Activated T-cell treated with anti-CD3 and anti-CD28 coated beads, Interleukin-2, amount 50 U/mL, for 72 hours (primary cell): ENCODE results near the gene ZNF441. TPM values are rescaled to one million over a fixed set of nuclear protein-coding genes. Genes with fewer than 3 reads are reported as not detected.

Experiments used
- ATAC-seq, 2 donors: fragments of 150-1000 bp; cut with Tn5 transposase; replicated peaks in 1 of 2; 2 replicates each; pipeline ENCODE4 v1.10.0; 2021; ENCODE audit warnings: moderate library complexity in 2 of 2, mild to moderate bottlenecking in 1 of 2
- DNase-seq, 2 donors: peaks; one replicate each; pipeline ENCODE4 v3.0.0; 2021 to 2022; ENCODE audit warnings: mixed read lengths in 1 of 2
- H3K27ac Mint-ChIP-seq: one replicate; pipeline ENCODE4 v1.8.0; 2022; ENCODE audit warnings: mild to moderate bottlenecking, moderate library complexity, mixed read lengths
- H3K27me3 Mint-ChIP-seq: one replicate; pipeline ENCODE4 v1.8.0; 2022; ENCODE audit warnings: low read depth, mixed read lengths
- H3K36me3 Mint-ChIP-seq, 2 donors: one replicate each; pipeline ENCODE4 v1.8.0; 2022; ENCODE audit warnings: mixed read lengths in 2 of 2, mild to moderate bottlenecking in 1 of 2; ENCODE audit not compliant: insufficient read depth in 2 of 2
- H3K4me1 Mint-ChIP-seq: one replicate; pipeline ENCODE4 v1.8.0; 2022; ENCODE audit warnings: low read depth, mixed read lengths
- H3K4me3 Mint-ChIP-seq, 2 donors: one replicate each; pipeline ENCODE4 v1.8.0; 2022; ENCODE audit warnings: mild to moderate bottlenecking in 2 of 2, mixed read lengths in 2 of 2, moderate library complexity in 2 of 2
- H3K9me3 Mint-ChIP-seq, 2 donors: one replicate each; pipeline ENCODE4 v1.8.0; 2022; ENCODE audit warnings: mixed read lengths in 2 of 2
- total RNA-seq, 2 donors: library from RNA; stranded (reverse); gene quantifications; one replicate each; pipeline ENCODE4 v1.2.3, GENCODE V29; 2022

Gene ZNF441
- 1 to 10 TPM; 5.3 to 6.0 TPM for total RNA-seq

- peak; percentile 97 to 98 for ATAC-seq
- Mint-ChIP-seq H3K36me3 (peaks cover 27 to 33% of the 10 kb centered on the region in 2 donors), H3K27me3 (no peaks in the 10 kb centered on the region), H3K4me1 (peaks cover 15% of the 10 kb centered on the region), H3K9me3 (peaks cover 18 to 25% of the 10 kb centered on the region in 2 donors), H3K27ac (peak within 1 kb of the TSS; percentile 84), H3K4me3 (peak within 1 kb of the TSS; percentile 95 to 98)
- peak; percentile 95 to 96 for DNase-seq
Observed at GRCh38 chr19:11766597-11767591, at the start of gene ZNF441. ZNF441 (plus strand) TSS chr19:11767000; CDS start chr19:11767194, 194 bp downstream.

- Mint-ChIP-seq H3K4me1 (no peaks in the 10 kb centered on the region), H3K4me3 (no peak overlapping the region), H3K9me3 (peaks cover 8 to 33% of the 10 kb centered on the region in 2 donors), H3K36me3 (peaks cover 45 to 51% of the 10 kb centered on the region in 2 donors), H3K27me3 (no peaks in the 10 kb centered on the region), H3K27ac (no peak overlapping the region)
- DNase-seq (no peak), ATAC-seq (no peak)
Observed at GRCh38 chr19:11721681-11722080, 45.1 kb upstream of the ZNF441 start.

GRCh38 chr19:11722414-11722813 is 44.4 kb upstream of the ZNF441 start:
- Mint-ChIP-seq H3K9me3 (peaks cover 8 to 31% of the 10 kb centered on the region in 2 donors), H3K4me3 (no peak overlapping the region), H3K27me3 (no peaks in the 10 kb centered on the region), H3K27ac (no peak overlapping the region), H3K4me1 (no peaks in the 10 kb centered on the region), H3K36me3 (peaks cover 46 to 53% of the 10 kb centered on the region in 2 donors)
- ATAC-seq, result no peak
- no peak for DNase-seq

- Mint-ChIP-seq H3K27me3 (no peaks in the 10 kb centered on the region), H3K27ac (no peak overlapping the region), H3K36me3 (peaks cover 18 to 26% of the 10 kb centered on the region in 2 donors), H3K4me3 (no peak overlapping the region), H3K9me3 (peaks cover 2 to 16% of the 10 kb centered on the region in 2 donors), H3K4me1 (no peaks in the 10 kb centered on the region)
- ATAC-seq (no peak), DNase-seq (no peak)
Observed at GRCh38 chr19:11729586-11729985, 37.2 kb upstream of the ZNF441 start.

GRCh38 chr19:11735375-11735774 is 31.4 kb upstream of the ZNF441 start:
- ATAC-seq, result no peak
- Mint-ChIP-seq H3K36me3 (peaks cover 8 to 9% of the 10 kb centered on the region in 2 donors), H3K27me3 (no peaks in the 10 kb centered on the region), H3K27ac (no peak overlapping the region), H3K4me3 (no peak overlapping the region), H3K9me3 (peaks cover 0 to 2% of the 10 kb centered on the region in 2 donors), H3K4me1 (peaks cover 25% of the 10 kb centered on the region)
- DNase-seq, result no peak

- Mint-ChIP-seq H3K36me3 (peaks cover 4 to 6% of the 10 kb centered on the region in 2 donors), H3K27ac (no peak overlapping the region), H3K4me1 (peaks cover 25% of the 10 kb centered on the region), H3K4me3 (peak overlapping the region; percentile 49 to 67), H3K9me3 (no peaks in the 10 kb centered on the region), H3K27me3 (no peaks in the 10 kb centered on the region)
- ATAC-seq, result no peak
- DNase-seq, result peak in 1 of 2 donors; percentile 2
Observed at GRCh38 chr19:11736696-11737095, 30.1 kb upstream of the ZNF441 start.

GRCh38 chr19:11737964-11738745 is 28.6 kb upstream of the ZNF441 start:
- Mint-ChIP-seq H3K4me1 (peaks cover 25% of the 10 kb centered on the region), H3K36me3 (peaks cover 2 to 6% of the 10 kb centered on the region in 2 donors), H3K27me3 (no peaks in the 10 kb centered on the region), H3K27ac (no peak overlapping the region), H3K9me3 (no peaks in the 10 kb centered on the region), H3K4me3 (peak overlapping the region; percentile 99 to 100)
- ATAC-seq (peak; percentile 60 to 63), DNase-seq (peak; percentile 56 to 57)

- ATAC-seq, result peak; percentile 99
- H3K4me1 Mint-ChIP-seq, result peaks cover 25% of the 10 kb centered on the region
- peak within 1 kb of the TSS; percentile 86 for H3K27ac Mint-ChIP-seq
- H3K36me3 Mint-ChIP-seq, result peaks cover 2 to 6% of the 10 kb centered on the region in 2 donors
- peak within 1 kb of the TSS; percentile 99 to 100 for H3K4me3 Mint-ChIP-seq
- peak; percentile 98 to 99 for DNase-seq
- no peaks in the 10 kb centered on the region for H3K27me3 Mint-ChIP-seq
- H3K9me3 Mint-ChIP-seq, result no peaks in the 10 kb centered on the region
Observed at GRCh38 chr19:11738746-11739620, 27.8 kb upstream of the ZNF441 start, which contains the start of gene ZNF823. ZNF823 (minus strand) TSS chr19:11738946; CDS start chr19:11738819, 127 bp downstream.

GRCh38 chr19:11745869-11746268 is 20.9 kb upstream of the ZNF441 start:
- H3K36me3 Mint-ChIP-seq, result peaks cover 13% of the 10 kb centered on the region in 2 donors
- H3K4me1 Mint-ChIP-seq, result no peaks in the 10 kb centered on the region
- no peak overlapping the region for H3K27ac Mint-ChIP-seq
- no peak for ATAC-seq
- peaks cover 11 to 12% of the 10 kb centered on the region in 2 donors for H3K9me3 Mint-ChIP-seq
- no peak for DNase-seq
- H3K27me3 Mint-ChIP-seq, result no peaks in the 10 kb centered on the region
- no peak overlapping the region for H3K4me3 Mint-ChIP-seq

- H3K4me3 Mint-ChIP-seq, result no peak overlapping the region
- H3K27me3 Mint-ChIP-seq, result no peaks in the 10 kb centered on the region
- H3K4me1 Mint-ChIP-seq, result no peaks in the 10 kb centered on the region
- no peak for DNase-seq
- peaks cover 13 to 18% of the 10 kb centered on the region in 2 donors for H3K9me3 Mint-ChIP-seq
- H3K27ac Mint-ChIP-seq, result no peak overlapping the region
- peaks cover 14 to 22% of the 10 kb centered on the region in 2 donors for H3K36me3 Mint-ChIP-seq
- no peak for ATAC-seq
Observed at GRCh38 chr19:11747277-11747676, 19.5 kb upstream of the ZNF441 start.

- H3K27me3 Mint-ChIP-seq, result peaks cover 4% of the 10 kb centered on the region
- peaks cover 17 to 26% of the 10 kb centered on the region in 2 donors for H3K36me3 Mint-ChIP-seq
Observed at GRCh38 chr19:11749751-11750150, 17.0 kb upstream of the ZNF441 start.

GRCh38 chr19:11752244-11752736 is 14.5 kb upstream of the ZNF441 start:
- Mint-ChIP-seq H3K36me3 (peaks cover 22 to 32% of the 10 kb centered on the region in 2 donors), H3K4me1 (no peaks in the 10 kb centered on the region), H3K4me3 (no peak overlapping the region), H3K9me3 (peaks cover 25 to 30% of the 10 kb centered on the region in 2 donors), H3K27me3 (peaks cover 4% of the 10 kb centered on the region), H3K27ac (no peak overlapping the region)
- no peak for DNase-seq
- ATAC-seq, result no peak

More at GRCh38 chr19:11749751-11750150, 17.0 kb upstream of the ZNF441 start:
- DNase-seq (no peak), ATAC-seq (no peak)
- H3K27ac Mint-ChIP-seq, result no peak overlapping the region
- no peaks in the 10 kb centered on the region for H3K4me1 Mint-ChIP-seq
- H3K9me3 Mint-ChIP-seq, result peaks cover 19 to 22% of the 10 kb centered on the region in 2 donors
- H3K4me3 Mint-ChIP-seq, result no peak overlapping the region
